Adrenal gland (tissue), 5 donors: ENCODE data around the gene YTHDF1.

Experiments
- POLR2A ChIP-seq, 2 donors: fragments of 450-650 bp; IDR thresholded peaks; one replicate each; pipeline ENCODE4 v1.6.1; 2017; ENCODE audit warnings: antibody characterized with exemption in 2 of 2, mild to moderate bottlenecking in 2 of 2, moderate library complexity in 1 of 2
- TF ChIP-seq, protein P1 (sequence below), 6 experiments: fragments of 450-650 bp in 4 of 6; fragments of 200-600 bp in 2 of 6; sonication (generic) in 1 of 6; IDR thresholded peaks; 1 replicate in 5 of 6; 2 replicates in 1 of 6; pipeline versions ENCODE4 v1.5.1 to v1.8.0; 2016 to 2021; ENCODE audit warnings: antibody characterized with exemption in 6 of 6, mild to moderate bottlenecking in 2 of 6, moderate library complexity in 1 of 6
- donor health status: DM: no; HTN: no; CAD: no.

GRCh38 chr20:63261060-63261794 is 45.3 kb upstream of the YTHDF1 start:
- TF ChIP-seq, protein P1, sequence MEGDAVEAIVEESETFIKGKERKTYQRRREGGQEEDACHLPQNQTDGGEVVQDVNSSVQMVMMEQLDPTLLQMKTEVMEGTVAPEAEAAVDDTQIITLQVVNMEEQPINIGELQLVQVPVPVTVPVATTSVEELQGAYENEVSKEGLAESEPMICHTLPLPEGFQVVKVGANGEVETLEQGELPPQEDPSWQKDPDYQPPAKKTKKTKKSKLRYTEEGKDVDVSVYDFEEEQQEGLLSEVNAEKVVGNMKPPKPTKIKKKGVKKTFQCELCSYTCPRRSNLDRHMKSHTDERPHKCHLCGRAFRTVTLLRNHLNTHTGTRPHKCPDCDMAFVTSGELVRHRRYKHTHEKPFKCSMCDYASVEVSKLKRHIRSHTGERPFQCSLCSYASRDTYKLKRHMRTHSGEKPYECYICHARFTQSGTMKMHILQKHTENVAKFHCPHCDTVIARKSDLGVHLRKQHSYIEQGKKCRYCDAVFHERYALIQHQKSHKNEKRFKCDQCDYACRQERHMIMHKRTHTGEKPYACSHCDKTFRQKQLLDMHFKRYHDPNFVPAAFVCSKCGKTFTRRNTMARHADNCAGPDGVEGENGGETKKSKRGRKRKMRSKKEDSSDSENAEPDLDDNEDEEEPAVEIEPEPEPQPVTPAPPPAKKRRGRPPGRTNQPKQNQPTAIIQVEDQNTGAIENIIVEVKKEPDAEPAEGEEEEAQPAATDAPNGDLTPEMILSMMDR (IDR thresholded peaks at IDR 0.05), result no peak
- TF ChIP-seq POLR2A (IDR thresholded peaks at IDR 0.05), result no peak
